MV-4-11 (cell line): ENCODE results near the gene TRA2B.

Experiments used
- DNase-seq: peaks from one replicate; lab custom pipeline; 2025; lab: John Stamatoyannopoulos, UW

The TRA2B gene

GRCh38 chr3:185950728-185951127, 12.9 kb upstream of the TRA2B start:
- no peak for DNase-seq

DNA sequence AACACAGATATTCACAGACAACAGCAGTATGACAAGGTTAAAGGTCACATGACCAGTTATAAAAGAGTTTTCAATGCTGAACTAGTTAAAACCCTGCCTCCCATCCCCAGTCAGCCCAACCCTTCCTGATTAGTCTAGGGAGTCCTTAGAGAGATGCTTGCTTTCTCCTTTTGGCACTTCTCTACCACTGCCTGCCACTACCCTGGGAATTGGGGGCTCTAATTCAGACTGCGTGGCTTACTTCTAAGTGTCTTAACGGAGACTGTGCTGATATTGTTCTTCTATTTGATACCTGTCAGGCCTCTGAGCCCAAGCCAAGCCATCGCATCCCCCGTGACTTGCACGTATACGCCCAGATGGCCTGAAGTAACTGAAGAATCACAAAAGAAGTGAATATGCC, 11.7 kb upstream of the TRA2B start:
- no peak for DNase-seq

DNA sequence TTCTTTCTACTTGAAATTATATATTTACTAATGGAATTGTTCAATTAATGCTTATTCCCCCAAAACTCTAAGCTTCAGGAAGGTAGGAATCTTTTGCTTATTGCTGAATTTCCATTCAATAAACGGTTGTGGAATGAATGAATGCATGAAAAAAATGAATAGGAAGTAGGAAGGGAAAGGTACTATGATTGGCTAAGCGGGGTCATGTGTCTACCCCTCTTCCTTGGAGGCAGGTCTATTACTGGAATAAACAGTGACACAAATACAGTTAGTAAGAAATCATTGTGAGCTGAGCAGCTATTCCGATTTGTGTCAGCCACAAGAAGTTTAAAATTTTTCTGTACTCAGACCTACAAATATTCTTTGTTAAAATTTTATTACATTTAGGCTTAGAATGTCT, 10.5 kb upstream of the TRA2B start:
- DNase-seq = no peak

GRCh38 chr3:185943760-185944106, 5.9 kb upstream of the TRA2B start:
- DNase-seq = no peak

DNA sequence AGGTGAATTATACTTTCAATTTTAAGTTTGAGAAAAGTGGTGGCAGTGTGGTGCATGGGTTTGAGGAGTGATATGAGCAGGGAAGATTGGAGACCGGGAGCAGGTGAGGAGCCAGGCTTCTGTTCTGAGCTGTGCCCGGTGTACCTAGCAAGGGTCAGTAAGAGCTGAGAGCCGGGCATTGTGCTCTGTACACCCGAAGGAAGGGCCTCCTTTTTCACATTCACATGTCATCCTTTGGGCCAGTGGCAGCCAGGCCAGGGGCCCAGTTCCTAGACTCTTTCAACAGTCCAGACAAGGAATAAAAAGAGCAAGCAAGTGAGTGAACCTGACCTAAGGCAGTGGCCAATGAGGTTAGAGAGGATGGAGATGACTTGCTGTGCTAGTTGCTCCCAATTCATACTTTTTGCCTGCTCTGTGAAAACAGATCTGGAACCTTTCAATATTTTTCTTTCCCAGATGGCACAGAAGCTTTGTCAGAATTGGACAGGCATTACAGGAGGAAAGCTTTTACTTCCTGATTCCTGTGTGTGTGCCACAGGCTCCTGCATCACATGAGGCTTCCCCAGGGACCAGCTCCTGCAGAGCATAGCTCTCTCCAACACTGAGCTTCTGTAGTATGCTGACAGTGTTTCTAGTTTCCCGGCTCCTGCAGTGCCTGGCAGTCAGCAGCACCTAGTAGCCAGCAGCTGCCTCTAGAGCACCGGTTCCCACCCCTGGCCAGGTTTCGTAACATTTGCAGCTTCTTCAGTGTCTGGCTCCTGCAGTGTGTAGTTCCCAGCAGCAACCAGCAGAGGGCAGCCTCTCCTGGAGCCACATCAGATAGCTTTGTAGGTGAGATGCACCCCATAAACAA, 5.3 kb upstream of the TRA2B start:
- DNase-seq = peak; percentile 80

DNA sequence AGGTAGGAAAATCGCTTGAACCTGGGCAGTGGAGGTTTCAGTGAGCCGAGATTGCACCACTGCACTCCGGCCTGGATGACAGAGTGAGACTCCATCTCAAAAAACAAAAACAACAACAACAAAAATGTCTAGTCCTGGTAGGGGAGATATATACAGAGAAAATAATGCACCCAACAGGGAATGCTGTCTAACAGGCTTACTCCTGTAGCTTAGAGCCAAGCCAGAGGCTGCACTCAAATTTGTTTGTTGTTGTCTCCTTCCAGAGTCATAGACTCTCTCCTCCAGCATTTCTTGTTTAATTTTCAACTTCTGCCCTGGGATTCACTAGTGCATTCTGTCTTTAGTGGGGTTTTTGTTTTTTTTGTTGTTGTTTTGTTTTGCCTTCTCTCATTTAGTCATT, 4.6 kb upstream of the TRA2B start:
- no peak for DNase-seq

GRCh38 chr3:185940951-185941350, 3.1 kb upstream of the TRA2B start:
- DNase-seq = no peak

GRCh38 chr3:185939721-185940120, 1.9 kb upstream of the TRA2B start:
- DNase-seq = peak; percentile 44

GRCh38 chr3:185936814-185937688, 763 bp downstream of the TRA2B start:
- peak; percentile 67 for DNase-seq

- DNase-seq = no peak
These were observed 1.6 kb downstream of the TRA2B start for GRCh38 chr3:185936273-185936629.

DNA sequence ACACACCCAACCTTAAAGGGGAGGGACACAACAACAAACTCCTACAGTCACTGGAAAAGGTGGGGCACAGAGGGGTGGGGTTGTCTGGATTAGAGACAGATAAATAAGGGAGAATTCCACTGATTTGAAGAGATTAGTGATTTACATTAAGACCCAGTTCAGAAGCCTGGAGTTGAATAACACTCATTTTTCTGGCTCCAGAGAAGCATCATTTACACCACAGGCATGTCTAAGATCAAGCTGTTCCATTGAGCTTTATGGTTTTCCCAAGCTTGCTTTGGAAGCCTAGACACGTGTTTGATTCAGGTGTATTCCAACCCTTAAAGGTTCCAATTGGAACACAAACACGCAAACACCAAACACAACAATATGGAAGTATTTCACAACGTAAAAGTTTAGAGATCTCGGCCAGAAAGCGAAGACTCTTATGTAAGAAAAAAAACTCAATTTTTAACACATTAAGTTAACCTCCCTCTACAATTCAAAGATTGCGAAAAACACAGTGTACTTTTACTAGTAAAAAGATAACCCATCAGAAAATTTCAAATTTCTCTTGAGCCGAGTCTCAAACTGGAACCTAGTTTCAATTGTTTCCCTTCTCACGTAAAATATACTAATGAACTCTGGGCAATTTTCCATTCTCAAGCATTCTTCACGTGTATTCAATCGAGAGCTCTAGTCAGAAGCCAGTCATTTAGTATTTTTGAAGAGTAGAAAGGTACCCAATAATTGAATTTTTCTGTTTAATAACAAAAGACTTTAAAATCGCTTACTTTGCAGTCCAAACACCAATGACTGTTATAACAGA, 2.1 kb downstream of the TRA2B start:
- DNase-seq = no peak

DNA sequence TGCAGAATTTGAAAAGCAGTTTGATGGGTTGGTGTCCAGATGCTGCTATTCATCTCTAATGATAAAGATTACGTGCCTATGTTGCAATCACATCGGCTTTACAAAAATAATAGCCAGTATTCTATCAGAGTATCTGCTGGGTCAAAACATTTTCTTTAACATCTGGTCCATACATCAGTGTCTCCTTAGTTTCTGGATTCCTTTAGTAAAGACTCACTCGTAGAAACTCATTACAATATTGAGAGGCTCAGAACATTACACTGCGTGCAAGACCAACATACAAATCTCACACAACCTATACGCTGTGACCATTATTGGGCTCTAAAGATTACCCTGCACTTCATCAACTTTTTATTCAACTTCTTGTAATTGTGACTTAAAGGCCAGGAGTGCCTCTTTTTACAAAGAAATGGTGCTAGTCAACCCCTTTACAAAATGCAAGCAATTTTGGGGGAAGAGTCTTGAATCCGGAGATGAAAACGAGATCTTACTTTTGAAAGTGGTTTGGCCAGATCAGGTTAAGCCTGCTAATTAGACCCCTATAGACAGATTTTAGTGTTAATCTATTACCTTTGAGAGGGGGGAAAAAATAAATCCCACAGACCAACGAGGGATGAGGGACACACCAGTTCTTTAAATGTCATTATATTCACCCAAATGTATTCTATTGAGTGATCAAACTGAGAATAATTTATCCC, 2.9 kb downstream of the TRA2B start:
- DNase-seq = no peak

GRCh38 chr3:185934174-185934557, 3.6 kb downstream of the TRA2B start:
- DNase-seq = no peak

DNA sequence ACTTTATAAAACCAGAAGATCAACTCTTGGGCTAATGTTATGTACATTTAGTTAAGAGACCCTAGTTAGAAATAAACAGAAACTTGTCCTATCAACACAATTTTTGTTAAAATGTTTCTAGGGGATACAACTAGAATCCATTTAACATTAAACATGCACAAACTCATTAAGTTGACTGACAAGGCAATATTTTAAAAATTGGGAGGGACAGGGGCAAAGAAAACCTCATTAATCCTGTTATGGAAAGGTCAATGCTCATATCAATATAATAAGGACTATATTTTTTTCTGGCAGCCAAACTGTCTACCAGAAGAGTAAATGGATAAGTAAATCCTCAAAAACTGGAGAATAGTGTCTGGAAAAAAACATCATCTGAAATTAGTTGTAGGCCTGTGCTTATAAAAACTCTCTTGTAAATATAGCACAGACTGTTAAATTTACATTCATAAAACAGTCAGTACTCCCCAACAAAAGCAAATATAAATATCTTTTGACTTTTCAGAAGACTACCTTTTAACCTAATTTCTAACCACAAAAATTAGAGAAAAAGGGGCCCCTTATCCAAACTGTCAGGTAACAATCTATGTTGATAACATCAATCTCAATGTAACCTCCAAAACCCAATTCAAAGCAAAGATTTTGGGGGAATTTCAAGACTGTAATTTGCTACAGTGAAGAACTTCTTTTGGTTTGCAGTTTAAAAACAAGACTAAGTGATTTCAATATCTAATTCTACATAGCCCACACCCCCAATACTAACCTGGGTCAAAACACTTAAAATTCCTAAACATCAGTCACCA, 4.2 kb downstream of the TRA2B start:
- no peak for DNase-seq

- DNase-seq = peak; percentile 19
These were observed 5.8 kb downstream of the TRA2B start for GRCh38 chr3:185931777-185932612.

DNA sequence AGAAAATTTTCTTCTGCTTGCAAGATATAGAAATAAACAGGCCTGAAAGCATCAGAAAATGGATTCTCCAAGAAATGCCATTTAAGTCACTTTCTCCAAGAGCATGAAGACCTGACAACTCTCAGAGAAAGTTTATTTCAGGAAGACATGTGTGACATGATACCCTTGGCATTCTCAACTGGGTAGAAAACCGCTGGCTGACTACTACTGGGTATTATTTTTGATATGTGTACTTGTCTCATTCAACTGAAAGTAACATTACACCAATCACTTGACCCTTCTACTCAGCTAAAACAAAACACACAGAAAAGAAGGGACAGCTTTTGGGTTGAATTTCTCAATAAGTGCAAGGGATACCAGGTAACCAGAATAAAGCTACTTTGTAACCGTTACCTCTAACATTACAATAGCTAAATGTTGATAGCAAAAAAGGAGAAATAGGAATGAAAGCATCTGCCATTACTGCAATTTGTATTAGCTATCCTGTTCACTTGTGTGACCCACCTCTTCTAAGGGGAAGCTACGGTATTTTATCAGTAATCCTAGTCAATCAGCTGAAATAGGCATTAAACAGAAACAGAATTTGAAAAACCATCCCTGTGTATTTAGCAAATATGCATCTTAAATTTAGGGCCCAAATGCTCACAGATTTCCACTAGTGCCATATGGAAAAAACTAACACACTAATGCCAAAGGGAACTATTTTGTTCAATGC, 7.3 kb downstream of the TRA2B start:
- no peak for DNase-seq

DNA sequence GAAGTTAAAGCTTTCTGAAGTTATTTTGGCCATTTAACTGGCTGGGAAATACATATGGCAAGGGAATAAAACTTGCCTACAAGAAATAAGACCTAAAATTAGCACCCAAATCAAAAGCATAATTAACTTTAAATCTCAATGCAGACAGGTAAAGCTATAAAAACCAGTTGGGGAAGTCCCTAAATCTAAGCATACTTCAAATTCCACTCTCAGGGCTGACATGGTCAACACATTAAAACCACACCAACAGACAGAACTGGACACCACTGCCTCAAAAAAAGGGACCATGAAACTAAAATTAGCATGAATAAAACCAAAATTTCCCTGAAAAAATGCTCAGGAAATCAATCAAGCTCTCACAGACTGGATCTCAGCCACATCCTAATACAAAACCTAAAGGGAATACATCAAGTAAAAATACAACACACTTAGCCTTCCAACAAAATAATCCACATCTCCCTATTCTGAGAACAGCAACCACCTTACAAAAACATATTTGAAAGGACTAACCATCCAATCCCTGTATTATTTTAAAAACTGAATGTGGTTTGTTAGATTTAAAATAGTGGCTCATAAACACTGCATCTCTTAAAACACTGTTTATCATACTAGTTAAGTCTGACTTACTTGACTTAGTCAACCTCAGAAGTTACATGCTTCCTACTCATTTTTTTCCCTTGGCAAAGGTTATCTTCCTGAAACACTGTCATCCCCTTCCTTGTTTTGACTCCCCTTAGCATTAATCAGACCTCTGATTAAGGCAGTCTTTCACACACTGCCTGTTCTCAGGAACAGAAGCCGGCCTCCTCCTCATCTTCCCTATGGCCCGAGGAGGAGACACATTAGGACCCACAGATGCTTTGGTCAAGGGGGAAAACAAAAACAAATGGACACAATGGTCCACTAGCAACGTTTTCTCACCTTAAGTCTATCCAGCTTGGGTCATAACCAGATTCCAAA, 8.3 kb downstream of the TRA2B start:
- no peak for DNase-seq

- peak; percentile 65 for DNase-seq
These were observed 9.3 kb downstream of the TRA2B start for GRCh38 chr3:185928496-185928895.
